Body of pancreas (tissue), 4 donors: ENCODE results near the gene KRTAP2-4. TPM values are rescaled to one million over a fixed set of nuclear protein-coding genes. Genes with fewer than 3 reads are reported as not detected.
"Not testable (repeated sequence)": the region's sequence is repeated elsewhere in the genome, so short reads cannot be mapped to it uniquely, and the experiment has no call there.

ENCODE experiments used
- ATAC-seq: fragments of 150-250 bp; one replicate; pipeline ENCODE4 v1.9.1; 2016
- DNase-seq, 4 donors: peaks; one replicate each; pipeline ENCODE4 v3.0.0-alpha.2; 2019
- H3K27ac ChIP-seq, 4 donors: fragments of 200-600 bp; sonication (generic); 1 replicate in 3 of 4; 2 replicates in 1 of 4; pipeline versions ENCODE4 v1.5.1 to v1.6.1; 2016 to 2019; ENCODE audit warnings: mild to moderate bottlenecking in 1 of 4, mixed read lengths in 1 of 4, moderate library complexity in 1 of 4
- H3K27me3 ChIP-seq, 2 donors: fragments of 200-600 bp; sonication (generic); one replicate each; pipeline ENCODE4 v1.6.0; 2016; ENCODE audit warnings: mild to moderate bottlenecking in 1 of 2
- H3K36me3 ChIP-seq, 2 donors: fragments of 200-600 bp; sonication (generic); replicated peaks in 1 of 2; 2 replicates each; pipeline ENCODE4 v1.5.1; 2016; ENCODE audit warnings: low read depth in 2 of 2; ENCODE audit not compliant: insufficient read depth in 1 of 2
- H3K4me1 ChIP-seq: fragments of 200-600 bp; sonication (generic); one replicate; pipeline ENCODE4 v1.6.0; 2016
- H3K4me3 ChIP-seq, 2 donors: fragments of 200-600 bp; sonication (generic); 1 replicate in 1 of 2; 2 replicates in 1 of 2; pipeline ENCODE4 v1.5.1; 2016 to 2019
- H3K9me3 ChIP-seq, 3 donors: fragments of 200-600 bp; sonication (generic); 1 replicate in 2 of 3; 2 replicates in 1 of 3; pipeline ENCODE4 v1.5.1; 2016
- CTCF ChIP-seq, 7 experiments: fragments of 450-650 bp in 4 of 7; fragments of 200-600 bp in 3 of 7; sonication (generic) in 3 of 7; IDR thresholded peaks; one replicate each; pipeline ENCODE4 v1.5.1; 2016 to 2019; ENCODE audit warnings: antibody characterized with exemption in 7 of 7
- POLR2A ChIP-seq, 3 donors: fragments of 450-650 bp; IDR thresholded peaks; one replicate each; pipeline ENCODE4 v1.6.1; 2016; ENCODE audit warnings: antibody characterized with exemption in 3 of 3, mild to moderate bottlenecking in 2 of 3
- WGBS, 2 donors: methylation state at CpG; one replicate each; pipeline ENCODE4 v1.1.5; 2017; 5-methylcytosine and 5-hydroxymethylcytosine counted together
- intact Hi-C: fragments of 100-400 bp; cut with DNase I; formaldehyde crosslinking; loops from one replicate; pipeline ENCODE4 v1.15.1; 2023
- total RNA-seq, 2 donors: library from RNA; depleted of rRNA; stranded (reverse); fragments of >200 nt; gene quantifications; one replicate each; pipeline ENCODE4 v1.1.0, GENCODE V29; 2016

Gene KRTAP2-4
- total RNA-seq, 2 donors from 2014 or later, result not detected

GRCh38 chr17:41103896-41104295, 38.2 kb upstream of the KRTAP2-4 start:
- Histone ChIP-seq H3K9me3 (no peaks in the 10 kb centered on the region), H3K4me1 (no peaks in the 10 kb centered on the region), H3K27me3 (no peaks in the 10 kb centered on the region), H3K36me3 (no peaks in the 10 kb centered on the region), H3K4me3 (no peak overlapping the region), H3K27ac (no peak overlapping the region)
- intact Hi-C loops, result no loop called here
- no peak for TF ChIP-seq CTCF (IDR thresholded peaks at IDR 0.05)
- TF ChIP-seq POLR2A (IDR thresholded peaks at IDR 0.05), result no peak
- DNase-seq (no peak), ATAC-seq (no peak)
- WGBS, 2 donors, result 86 to 88% methylated on average over 1 of the region's 1 CpG

- Histone ChIP-seq H3K27me3 (no peaks in the 10 kb centered on the region), H3K27ac (no peak within 1 kb of the TSS), H3K36me3 (no peaks in the 10 kb centered on the region), H3K9me3 (no peaks in the 10 kb centered on the region), H3K4me3 (no peak within 1 kb of the TSS), H3K4me1 (no peaks in the 10 kb centered on the region)
- intact Hi-C loops, result no loop called here
- DNase-seq (no peak), ATAC-seq (no peak)
- WGBS, 2 donors, result 37 to 64% methylated on average over 6 to 10 of the region's 10 CpGs
- no peak for TF ChIP-seq POLR2A (IDR thresholded peaks at IDR 0.05)
- TF ChIP-seq CTCF (IDR thresholded peaks at IDR 0.05), result no peak
These were observed 36.0 kb upstream of the KRTAP2-4 start, which contains the start of gene KRTAP4-16 for GRCh38 chr17:41101586-41102259. Gene KRTAP4-16, minus strand, starts transcription at chr17:41102209. Its CDS starts 0 bp downstream, at chr17:41102209.

GRCh38 chr17:41099682-41100480, 34.2 kb upstream of the KRTAP2-4 start:
- H3K27ac ChIP-seq, ATAC-seq, H3K4me3 ChIP-seq, DNase-seq, H3K4me1 ChIP-seq, H3K9me3 ChIP-seq, H3K36me3 ChIP-seq, H3K27me3 ChIP-seq, intact Hi-C loops: not testable (repeated sequence)
- 42 to 59% methylated on average over 7 of the region's 7 CpGs for WGBS, 2 donors

- WGBS, 2 donors, result 55 to 56% methylated on average over 6 of the region's 6 CpGs
- Histone ChIP-seq H3K4me3 (no peak overlapping the region), H3K36me3 (no peaks in the 10 kb centered on the region), H3K4me1 (no peaks in the 10 kb centered on the region), H3K27me3 (no peaks in the 10 kb centered on the region), H3K9me3 (no peaks in the 10 kb centered on the region), H3K27ac (no peak overlapping the region)
- no peak for DNase-seq
- intact Hi-C loops, result no loop called here
- ATAC-seq, result no peak
- TF ChIP-seq CTCF (IDR thresholded peaks at IDR 0.05) (no peak), POLR2A (IDR thresholded peaks at IDR 0.05) (no peak)
These were observed 32.8 kb upstream of the KRTAP2-4 start for GRCh38 chr17:41098481-41098880.

- no peaks in the 10 kb centered on the region for H3K9me3 ChIP-seq
- H3K27me3 ChIP-seq, result no peaks in the 10 kb centered on the region
- H3K4me3 ChIP-seq, result no peak within 1 kb of the TSS
- no peaks in the 10 kb centered on the region for H3K36me3 ChIP-seq
- no peak within 1 kb of the TSS for H3K27ac ChIP-seq
- intact Hi-C loops, result no loop called here
- 32 to 35% methylated on average over 4 of the region's 4 CpGs for WGBS, 2 donors
- no peaks in the 10 kb centered on the region for H3K4me1 ChIP-seq
- no peak for DNase-seq
- no peak for ATAC-seq
- TF ChIP-seq CTCF (IDR thresholded peaks at IDR 0.05), result no peak
- no peak for TF ChIP-seq POLR2A (IDR thresholded peaks at IDR 0.05)
These were observed 32.4 kb upstream of the KRTAP2-4 start, which contains the start of gene KRTAP4-8 for GRCh38 chr17:41098042-41098441. Gene KRTAP4-8, minus strand, starts transcription at chr17:41098142. Its CDS starts 58 bp downstream, at chr17:41098084.
